ENCODE data around the gene RUFY1.

Gene RUFY1

GRCh38 chr5:179614745-179615144, 64.4 kb downstream of the RUFY1 start:
- no peak for ATAC-seq
- TF ChIP-seq RARB (CRISPR knock-in tag; IDR thresholded peaks at IDR 0.05) (no peak), PATZ1 (CRISPR knock-in tag; IDR thresholded peaks at IDR 0.05; ENCODE audit: borderline replicate concordance) (no peak), ZNF8 (CRISPR knock-in tag; IDR thresholded peaks at IDR 0.05) (no peak), TOX (CRISPR knock-in tag; IDR thresholded peaks at IDR 0.05; ENCODE audit: borderline replicate concordance) (no peak), TSHZ2 (CRISPR knock-in tag; IDR thresholded peaks at IDR 0.05) (no peak), ZC3H10 (CRISPR knock-in tag; IDR thresholded peaks at IDR 0.05) (no peak), CSDC2 (CRISPR knock-in tag; IDR thresholded peaks at IDR 0.05) (no peak), ZFP30 (CRISPR knock-in tag; IDR thresholded peaks at IDR 0.05) (no peak), ARNTL (CRISPR knock-in tag; IDR thresholded peaks at IDR 0.05; ENCODE audit: borderline replicate concordance, low read depth) (no peak), ESRRG (CRISPR knock-in tag; IDR thresholded peaks at IDR 0.05) (no peak), CSRNP3 (CRISPR knock-in tag; IDR thresholded peaks at IDR 0.05) (no peak), GLIS3 (CRISPR knock-in tag; IDR thresholded peaks at IDR 0.05) (no peak), PPARA (CRISPR knock-in tag; IDR thresholded peaks at IDR 0.05; ENCODE audit: borderline replicate concordance) (no peak), BACH2 (CRISPR knock-in tag; IDR thresholded peaks at IDR 0.05; ENCODE audit: borderline replicate concordance) (no peak), OSR1 (CRISPR knock-in tag; IDR thresholded peaks at IDR 0.05) (no peak), ZFP3 (CRISPR knock-in tag; IDR thresholded peaks at IDR 0.05) (no peak), POU6F1 (CRISPR knock-in tag; IDR thresholded peaks at IDR 0.05; ENCODE audit: borderline replicate concordance, low read depth) (no peak), CREB5 (CRISPR knock-in tag; IDR thresholded peaks at IDR 0.05; ENCODE audit: low read depth) (no peak), ISL1 (CRISPR knock-in tag; IDR thresholded peaks at IDR 0.05) (no peak), TCF4 (CRISPR knock-in tag; IDR thresholded peaks at IDR 0.05; ENCODE audit: borderline replicate concordance) (no peak)

- no peak for ATAC-seq
- no peak for TF ChIP-seq GLIS3 (CRISPR knock-in tag; IDR thresholded peaks at IDR 0.05)
- no peak for TF ChIP-seq ARNTL (CRISPR knock-in tag; IDR thresholded peaks at IDR 0.05; ENCODE audit: borderline replicate concordance, low read depth)
- TF ChIP-seq CREB5 (CRISPR knock-in tag; IDR thresholded peaks at IDR 0.05; ENCODE audit: low read depth) = no peak
- TF ChIP-seq CSRNP3 (CRISPR knock-in tag; IDR thresholded peaks at IDR 0.05) = no peak
- TF ChIP-seq TCF4 (CRISPR knock-in tag; IDR thresholded peaks at IDR 0.05; ENCODE audit: borderline replicate concordance) = no peak
These were observed 64.8 kb downstream of the RUFY1 start for GRCh38 chr5:179615203-179615602.

Data from SK-N-SH treated with all-trans-retinoic acid at 6 μM for 48 hours (cell line).